ENCODE data around the gene PARL. TPM values are rescaled to one million over a fixed set of nuclear protein-coding genes. Genes with fewer than 3 reads are reported as not detected.

Gene PARL
- total and polyA plus RNA-seq, 2 donors (not counting 1 experiment from before 2014, with no cell fraction given): 30.2 to 55.9 TPM

- H4K20me1 ChIP-seq (ENCODE audit: control insufficient read depth, extremely low read depth, insufficient read depth, low read length): peaks cover 5% of the 10 kb centered on the region
- TF ChIP-seq EZH2 (IDR thresholded peaks at IDR 0.05; ENCODE audit: low read length, missing control alignments): no peak
- no peak for TF ChIP-seq CTCF (conservative IDR thresholded peaks at IDR 0.05 in 1 of 2, IDR thresholded peaks at IDR 0.05 in 1 of 2; ENCODE audit: low read depth in 1 of 2, low read length in 2 of 2)
These were observed 14.1 kb downstream of the PARL start for GRCh38 chr3:183870563-183870962.

GRCh38 chr3:183868796-183869195, 15.9 kb downstream of the PARL start:
- Histone ChIP-seq H3K9me3 (ENCODE audit: control insufficient read depth, insufficient read depth, low read depth, low read length) (no peaks in the 10 kb centered on the region), H3K9ac (ENCODE audit: insufficient read depth, low read length) (no peak overlapping the region), H3K36me3 (ENCODE audit: control insufficient read depth, insufficient read depth, low read length) (peaks cover 6% of the 10 kb centered on the region), H3K79me2 (ENCODE audit: control insufficient read depth, insufficient read depth, low read length) (peaks cover 12% of the 10 kb centered on the region), H2AFZ (ENCODE audit: low read length) (no peak overlapping the region), H3K27me3 (ENCODE audit: control insufficient read depth, insufficient read depth, low read length) (no peaks in the 10 kb centered on the region), H3K4me3 (replicated peaks in 1 of 4; ENCODE audit: control extremely low read depth in 1 of 4, insufficient read depth in 1 of 4, low read depth in 3 of 4, low read length in 4 of 4) (no peak overlapping the region), H4K20me1 (ENCODE audit: control insufficient read depth, extremely low read depth, insufficient read depth, low read length) (peaks cover 5% of the 10 kb centered on the region), H3K27ac (ENCODE audit: insufficient read depth, low read length) (no peak overlapping the region), H3K4me2 (ENCODE audit: extremely low read depth, insufficient read depth, low read length) (no peak overlapping the region), H3K4me1 (ENCODE audit: control insufficient read depth, extremely low read depth, insufficient read depth, low read length) (no peaks in the 10 kb centered on the region)
- DNase-seq (ENCODE audit: low read depth in 2 of 2): no peak
- TF ChIP-seq CTCF (conservative IDR thresholded peaks at IDR 0.05 in 1 of 2, IDR thresholded peaks at IDR 0.05 in 1 of 2; ENCODE audit: low read depth in 1 of 2, low read length in 2 of 2) (no peak), EZH2 (IDR thresholded peaks at IDR 0.05; ENCODE audit: low read length, missing control alignments) (no peak)

More at GRCh38 chr3:183870563-183870962, 14.1 kb downstream of the PARL start:
- Histone ChIP-seq H3K9me3 (ENCODE audit: control insufficient read depth, insufficient read depth, low read depth, low read length) (no peaks in the 10 kb centered on the region), H3K36me3 (ENCODE audit: control insufficient read depth, insufficient read depth, low read length) (peaks cover 2% of the 10 kb centered on the region), H3K4me2 (ENCODE audit: extremely low read depth, insufficient read depth, low read length) (no peak overlapping the region), H3K27me3 (ENCODE audit: control insufficient read depth, insufficient read depth, low read length) (no peaks in the 10 kb centered on the region), H3K79me2 (ENCODE audit: control insufficient read depth, insufficient read depth, low read length) (peaks cover 24% of the 10 kb centered on the region), H2AFZ (ENCODE audit: low read length) (no peak overlapping the region), H3K9ac (ENCODE audit: insufficient read depth, low read length) (no peak overlapping the region), H3K27ac (ENCODE audit: insufficient read depth, low read length) (no peak overlapping the region), H3K4me1 (ENCODE audit: control insufficient read depth, extremely low read depth, insufficient read depth, low read length) (no peaks in the 10 kb centered on the region), H3K4me3 (replicated peaks in 1 of 4; ENCODE audit: control extremely low read depth in 1 of 4, insufficient read depth in 1 of 4, low read depth in 3 of 4, low read length in 4 of 4) (no peak overlapping the region)
- no peak for DNase-seq (ENCODE audit: low read depth in 2 of 2)

- no peaks in the 10 kb centered on the region for H3K4me1 ChIP-seq (ENCODE audit: control insufficient read depth, extremely low read depth, insufficient read depth, low read length)
- no peaks in the 10 kb centered on the region for H3K79me2 ChIP-seq (ENCODE audit: control insufficient read depth, insufficient read depth, low read length)
- no peaks in the 10 kb centered on the region for H4K20me1 ChIP-seq (ENCODE audit: control insufficient read depth, extremely low read depth, insufficient read depth, low read length)
- no peak overlapping the region for H2AFZ ChIP-seq (ENCODE audit: low read length)
- no peak overlapping the region for H3K4me3 ChIP-seq (replicated peaks in 1 of 4; ENCODE audit: control extremely low read depth in 1 of 4, insufficient read depth in 1 of 4, low read depth in 3 of 4, low read length in 4 of 4)
- TF ChIP-seq EZH2 (IDR thresholded peaks at IDR 0.05; ENCODE audit: low read length, missing control alignments): no peak
- TF ChIP-seq CTCF (conservative IDR thresholded peaks at IDR 0.05 in 1 of 2, IDR thresholded peaks at IDR 0.05 in 1 of 2; ENCODE audit: low read depth in 1 of 2, low read length in 2 of 2): no peak
- H3K27me3 ChIP-seq (ENCODE audit: control insufficient read depth, insufficient read depth, low read length): no peaks in the 10 kb centered on the region
- no peak overlapping the region for H3K9ac ChIP-seq (ENCODE audit: insufficient read depth, low read length)
- no peak overlapping the region for H3K27ac ChIP-seq (ENCODE audit: insufficient read depth, low read length)
- peaks cover 9% of the 10 kb centered on the region for H3K36me3 ChIP-seq (ENCODE audit: control insufficient read depth, insufficient read depth, low read length)
- H3K4me2 ChIP-seq (ENCODE audit: extremely low read depth, insufficient read depth, low read length): no peak overlapping the region
- no peak for DNase-seq (ENCODE audit: low read depth in 2 of 2)
- no peaks in the 10 kb centered on the region for H3K9me3 ChIP-seq (ENCODE audit: control insufficient read depth, insufficient read depth, low read depth, low read length)
These were observed 22.1 kb downstream of the PARL start for GRCh38 chr3:183862610-183863009.
